B cell (primary cell): ENCODE results near the gene AUTS2.

Source experiments
- CTCF ChIP-seq: fragments of 200-600 bp; IDR thresholded peaks from one replicate; pipeline ENCODE4 v1.8.0; 2022; ENCODE audit warnings: antibody characterized with exemption, mild to moderate bottlenecking
- EZH2 ChIP-seq: IDR thresholded peaks from 2 replicates; pipeline ENCODE4 v1.6.1; 2012; ENCODE audit warnings: borderline replicate concordance, low read depth, mild to moderate bottlenecking, moderate library complexity, low read length; ENCODE audit not compliant: insufficient read depth, poor library complexity, severe bottlenecking

- TF ChIP-seq CTCF = no peak
- no peak for TF ChIP-seq EZH2
Measured at GRCh38 chr7:70215491-70215890, 617.2 kb downstream of the AUTS2 start.
